ENCODE measurements around the gene PMPCA. TPM values are rescaled to one million over a fixed set of nuclear protein-coding genes. Genes with fewer than 3 reads are reported as not detected.

The PMPCA gene
- total RNA-seq, 1 experiment from 2014 or later = 94.5 TPM

DNA sequence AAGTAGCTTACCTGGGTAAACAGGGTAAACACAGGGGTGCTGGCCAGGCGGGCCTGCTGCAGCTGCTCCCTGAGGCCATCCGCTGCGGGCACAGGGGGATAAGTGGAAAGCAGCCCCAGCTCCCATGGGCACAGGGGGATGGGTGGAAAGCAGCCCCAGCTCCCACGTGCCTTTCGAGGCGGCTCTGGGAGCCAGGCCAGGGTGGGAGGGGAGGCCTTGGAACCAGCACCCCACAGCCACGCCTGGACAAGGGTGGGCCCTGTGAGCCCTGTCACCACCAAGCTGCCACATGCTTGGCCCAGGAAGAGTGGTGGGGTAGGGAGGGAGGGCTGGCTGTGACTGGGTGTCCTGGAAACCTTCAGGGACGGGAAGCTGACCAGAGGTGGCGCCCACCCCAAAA lies 29.1 kb upstream of the PMPCA start:
- no peaks in the 10 kb centered on the region for H3K79me2 ChIP-seq (ENCODE audit: insufficient read depth, low read length)
- no peak overlapping the region for H3K9ac ChIP-seq (ENCODE audit: extremely low read depth, insufficient read length, low read length)
- H4K8ac ChIP-seq (replicated peaks; ENCODE audit: insufficient read length, low read depth, low read length) = no peak overlapping the region
- no peak overlapping the region for H3K14ac ChIP-seq (ENCODE audit: insufficient read depth, low read length)
- no peaks in the 10 kb centered on the region for H4K20me1 ChIP-seq (ENCODE audit: control insufficient read depth, insufficient read depth, insufficient read length)
- Mint-ChIP-seq H3K36me3 (ENCODE audit: insufficient read depth in 1 of 3, low read depth in 3 of 3) (peaks cover 14 to 52% (median 40%) of the 10 kb centered on the region in 3 experiments; a peak in 6 of 7 replicates), H3K4me3 (no peak overlapping the region), H3K27ac (no peak overlapping the region), H3K27me3 (ENCODE audit: low read depth) (no peaks in the 10 kb centered on the region), H3K9me3 (no peaks in the 10 kb centered on the region), H3K4me1 (no peaks in the 10 kb centered on the region)
- H3K56ac ChIP-seq (ENCODE audit: insufficient read length, low read depth, low read length) = no peak overlapping the region
- no peak overlapping the region for H3K18ac ChIP-seq (ENCODE audit: insufficient read length, low read depth, low read length)
- H3K23me2 ChIP-seq (ENCODE audit: insufficient read length, low read depth, low read length, poor library complexity, severe bottlenecking) = no peaks in the 10 kb centered on the region
- H2AFZ ChIP-seq (ENCODE audit: low read length) = no peak overlapping the region
- H3K27me3 ChIP-seq (ENCODE audit: insufficient read depth, low read length) = no peaks in the 10 kb centered on the region
- no peak overlapping the region for H2BK15ac ChIP-seq (ENCODE audit: low read depth, low read length)
- DNase-seq = no peak
- H3K79me1 ChIP-seq (ENCODE audit: insufficient read depth, low read depth, low read length, poor library complexity, severe bottlenecking) = no peaks in the 10 kb centered on the region
- no peak overlapping the region for H3K4ac ChIP-seq (ENCODE audit: low read depth, low read length)
- no peak overlapping the region for H2BK12ac ChIP-seq (ENCODE audit: insufficient read length, low read depth, low read length)
- H3K4me1 ChIP-seq (ENCODE audit: insufficient read depth, low read length) = no peaks in the 10 kb centered on the region
- no peak overlapping the region for H2AK5ac ChIP-seq (ENCODE audit: insufficient read length, low read length)
- WGBS (ENCODE audit: extremely low coverage, insufficient read length, low lambda C conversion rate) = no CpG with 5 or more reads among the region's 9 CpGs
- H2BK20ac ChIP-seq (ENCODE audit: low read depth, low read length, poor library complexity, severe bottlenecking) = no peak overlapping the region
- H3K23ac ChIP-seq (ENCODE audit: insufficient read length, low read depth, low read length) = no peak overlapping the region
- no peak overlapping the region for H3T11ph ChIP-seq (ENCODE audit: low read length)
- TF ChIP-seq, protein P1, sequence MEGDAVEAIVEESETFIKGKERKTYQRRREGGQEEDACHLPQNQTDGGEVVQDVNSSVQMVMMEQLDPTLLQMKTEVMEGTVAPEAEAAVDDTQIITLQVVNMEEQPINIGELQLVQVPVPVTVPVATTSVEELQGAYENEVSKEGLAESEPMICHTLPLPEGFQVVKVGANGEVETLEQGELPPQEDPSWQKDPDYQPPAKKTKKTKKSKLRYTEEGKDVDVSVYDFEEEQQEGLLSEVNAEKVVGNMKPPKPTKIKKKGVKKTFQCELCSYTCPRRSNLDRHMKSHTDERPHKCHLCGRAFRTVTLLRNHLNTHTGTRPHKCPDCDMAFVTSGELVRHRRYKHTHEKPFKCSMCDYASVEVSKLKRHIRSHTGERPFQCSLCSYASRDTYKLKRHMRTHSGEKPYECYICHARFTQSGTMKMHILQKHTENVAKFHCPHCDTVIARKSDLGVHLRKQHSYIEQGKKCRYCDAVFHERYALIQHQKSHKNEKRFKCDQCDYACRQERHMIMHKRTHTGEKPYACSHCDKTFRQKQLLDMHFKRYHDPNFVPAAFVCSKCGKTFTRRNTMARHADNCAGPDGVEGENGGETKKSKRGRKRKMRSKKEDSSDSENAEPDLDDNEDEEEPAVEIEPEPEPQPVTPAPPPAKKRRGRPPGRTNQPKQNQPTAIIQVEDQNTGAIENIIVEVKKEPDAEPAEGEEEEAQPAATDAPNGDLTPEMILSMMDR (conservative IDR thresholded peaks at IDR 0.05) = no peak
- H2BK120ac ChIP-seq (ENCODE audit: low read depth, low read length, poor library complexity, severe bottlenecking) = no peak overlapping the region
- no peak overlapping the region for H4K5ac ChIP-seq (ENCODE audit: insufficient read length, low read depth, low read length)
- no peak overlapping the region for H3K27ac ChIP-seq (ENCODE audit: insufficient read length, low read depth, low read length)
- no peak overlapping the region for H4K91ac ChIP-seq (ENCODE audit: insufficient read length, low read depth, low read length)
- H3K4me2 ChIP-seq (ENCODE audit: insufficient read depth, insufficient read length, low read length) = no peak overlapping the region
- no peak overlapping the region for H2BK5ac ChIP-seq (ENCODE audit: insufficient read length, low read length)
- H3K9me3 ChIP-seq (ENCODE audit: control insufficient read depth, low read depth, low read length) = no peaks in the 10 kb centered on the region
